ENCODE measurements around the gene FBXL13.

DNA sequence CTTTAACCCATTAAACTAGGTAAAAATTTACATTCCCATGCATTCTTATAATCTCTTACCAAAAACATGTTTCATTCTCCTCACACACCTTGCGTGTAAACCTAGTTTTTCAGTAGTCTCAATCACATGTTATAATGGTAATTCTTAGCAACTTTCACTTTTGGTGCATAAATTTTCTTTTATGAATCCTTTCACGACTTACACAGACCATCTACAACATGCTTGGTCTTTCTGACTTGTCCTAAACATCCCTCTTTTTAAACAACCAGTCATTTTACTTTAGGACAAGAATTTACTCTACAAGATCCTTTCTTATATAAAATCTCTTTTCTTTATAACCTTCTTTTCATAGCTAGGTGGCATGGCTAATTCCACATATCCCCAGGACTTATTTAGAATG lies 25.8 kb downstream of the FBXL13 start:
- TF ChIP-seq EZH2 (IDR thresholded peaks at IDR 0.05; ENCODE audit: insufficient read depth, poor library complexity, severe bottlenecking) (no peak), EZH2phosphoT487 (IDR thresholded peaks at IDR 0.05; ENCODE audit: insufficient read depth, low read depth) (no peak)

All from GM23248 (cell line).